H1 (cell line): ENCODE measurements around the gene GABARAPL1. TPM values are rescaled to one million over a fixed set of nuclear protein-coding genes. Genes with fewer than 3 reads are reported as not detected.

Experiments
- CHD7 ChIP-seq: fragments of 300-600 bp; sonication (generic); IDR thresholded peaks from 2 replicates; pipeline ENCODE4 v1.7.1; 2012; ENCODE audit warnings: low read length, moderate library complexity, mild to moderate bottlenecking, inconsistent platforms; ENCODE audit not compliant: insufficient replicate concordance
- HDAC6 ChIP-seq: IDR thresholded peaks from one replicate; pipeline ENCODE4 v1.7.1; 2012; ENCODE audit warnings: low read depth, mild to moderate bottlenecking, inconsistent platforms, low read length, moderate library complexity
- JUN ChIP-seq: IDR thresholded peaks from 2 replicates; pipeline ENCODE4 v1.6.1; 2011; ENCODE audit warnings: low read depth, mild to moderate bottlenecking, improper control_type of control experiment, low read length
- SP4 ChIP-seq: IDR thresholded peaks from 2 replicates; pipeline ENCODE4 v1.6.1; 2012; ENCODE audit warnings: low read length, inconsistent platforms
- polyA plus RNA-seq, 7 experiments: library from polyadenylated mRNA; depleted of rRNA in 3 of 7; stranded (reverse) in 5 of 7; unstranded in 2 of 7; fragments of >200 nt in 5 of 7; fragments of 200-250 nt in 2 of 7; gene quantifications; 1 replicate in 5 of 7; 2 replicates in 1 of 7; 4 replicates in 1 of 7; pipeline versions ENCODE4 v1.2.1 to v1.2.3, GENCODE V29; 2011 to 2013; ENCODE audit warnings: missing spikeins in 2 of 7, mixed read lengths in 2 of 7
- total RNA-seq: library from RNA; stranded (reverse); fragmentation: NEBNext Ultra II Directional; extraction: Animal tissue kit (Norgen Biotek cat#: 25700); gene quantifications from 2 replicates; pipeline ENCODE4 v1.2.1, GENCODE V29; 2021

The GABARAPL1 gene
- total and polyA plus RNA-seq, 2 of the 8 experiments (the other 6 are each of a cell fraction or from before 2014, with no cell fraction given) = 56.1 to 87.9 TPM

GRCh38 chr12:10221846-10222245 is 9.2 kb downstream of the GABARAPL1 start (continued):
- TF ChIP-seq CHD7 (no peak), SP4 (no peak), HDAC6 (no peak), JUN (no peak)
